Hepatocyte (in vitro differentiated cells): ENCODE data around the gene FRAS1. TPM values are rescaled to one million over a fixed set of nuclear protein-coding genes. Genes with fewer than 3 reads are reported as not detected.
"Not testable (repeated sequence)": the region's sequence is repeated elsewhere in the genome, so short reads cannot be mapped to it uniquely, and the experiment has no call there.

Experiments used
- DNase-seq: peaks from one replicate; pipeline ENCODE4 v3.0.0-alpha.2; 2016; ENCODE audit warnings: low spot score
- H2AFZ ChIP-seq: fragments of 200-600 bp; sonication (generic); 2 replicates; pipeline ENCODE4 v1.6.0; 2016; ENCODE audit warnings: antibody characterized with exemption, mild to moderate bottlenecking
- H3K27ac ChIP-seq: fragments of 200-600 bp; sonication (generic); 2 replicates; pipeline ENCODE4 v1.5.1; 2016; ENCODE audit warnings: mild to moderate bottlenecking
- H3K27me3 ChIP-seq: fragments of 200-600 bp; sonication (generic); 2 replicates; pipeline ENCODE4 v1.6.1; 2016
- H3K36me3 ChIP-seq: fragments of 200-600 bp; sonication (generic); replicated peaks from 2 replicates; pipeline ENCODE4 v1.5.1; 2016; ENCODE audit warnings: low read depth; ENCODE audit not compliant: insufficient read depth
- H3K4me1 ChIP-seq: fragments of 200-600 bp; sonication (generic); 2 replicates; pipeline ENCODE4 v1.5.1; 2016; ENCODE audit warnings: mild to moderate bottlenecking, moderate library complexity; ENCODE audit not compliant: insufficient read depth
- H3K4me2 ChIP-seq: fragments of 200-600 bp; sonication (generic); 2 replicates; pipeline ENCODE4 v1.6.0; 2016
- H3K4me3 ChIP-seq: fragments of 200-600 bp; sonication (generic); 2 replicates; pipeline ENCODE4 v1.5.1; 2016; ENCODE audit warnings: mild to moderate bottlenecking
- H3K79me2 ChIP-seq: fragments of 200-600 bp; sonication (generic); 2 replicates; pipeline ENCODE4 v1.6.0; 2017; ENCODE audit warnings: mild to moderate bottlenecking
- H3K9me2 ChIP-seq: fragments of 200-600 bp; sonication (generic); replicated peaks from 2 replicates; pipeline ENCODE4 v1.6.0; 2017; ENCODE audit warnings: mild to moderate bottlenecking; ENCODE audit not compliant: insufficient read depth
- H3K9me3 ChIP-seq: fragments of 200-600 bp; sonication (generic); 2 replicates; pipeline ENCODE4 v1.5.1; 2016; ENCODE audit warnings: low read depth, mild to moderate bottlenecking
- H4K20me1 ChIP-seq: fragments of 200-600 bp; sonication (generic); 2 replicates; pipeline ENCODE4 v1.6.0; 2016; ENCODE audit warnings: mild to moderate bottlenecking; ENCODE audit not compliant: insufficient read depth, poor library complexity, severe bottlenecking
- CTCF ChIP-seq: fragments of 200-600 bp; sonication (generic); IDR thresholded peaks from 2 replicates; pipeline ENCODE4 v1.5.1; 2016; ENCODE audit warnings: antibody characterized with exemption, mild to moderate bottlenecking; ENCODE audit not compliant: poor library complexity
- EZH2 ChIP-seq: fragments of 200-600 bp; sonication (generic); IDR thresholded peaks from 2 replicates; pipeline ENCODE4 v1.6.1; 2016; ENCODE audit warnings: antibody characterized with exemption, mild to moderate bottlenecking, borderline replicate concordance
- EZH2phosphoT487 ChIP-seq: fragments of 200-600 bp; sonication (generic); IDR thresholded peaks from one replicate; pipeline ENCODE4 v1.6.1; 2018; ENCODE audit warnings: antibody characterized with exemption, mild to moderate bottlenecking, low read depth, moderate library complexity; ENCODE audit not compliant: unreplicated experiment, severe bottlenecking
- WGBS: methylation state at CpG from one replicate; pipeline ENCODE4 v1.1.6; 2016; ENCODE audit warnings: low lambda C conversion rate; ENCODE audit errors: missing lambda C conversion rate; 5-methylcytosine and 5-hydroxymethylcytosine counted together
- polyA plus RNA-seq: library from polyadenylated mRNA; unstranded; fragments of >200 nt; fragmentation: Nextera tagmentation; extraction: Ambion mirVana; gene quantifications from 2 replicates; pipeline ENCODE4 v1.2.1, GENCODE V29; 2016
- total RNA-seq: library from RNA; depleted of rRNA; stranded (reverse); fragments of >200 nt; gene quantifications from 2 replicates; pipeline ENCODE4 v1.2.3, GENCODE V29; 2014

FRAS1 gene
- total and polyA plus RNA-seq, 2 experiments from 2014 or later: 9.3 to 38.5 TPM

- Histone ChIP-seq H3K27ac (no peak overlapping the region), H3K9me2 (no peaks in the 10 kb centered on the region), H3K9me3 (no peaks in the 10 kb centered on the region), H3K36me3 (no peaks in the 10 kb centered on the region), H3K4me1 (no peaks in the 10 kb centered on the region), H2AFZ (no peak overlapping the region), H3K27me3 (no peaks in the 10 kb centered on the region), H3K4me3 (no peak overlapping the region), H3K4me2 (no peak overlapping the region), H4K20me1 (no peaks in the 10 kb centered on the region), H3K79me2 (no peaks in the 10 kb centered on the region)
- DNase-seq: no peak
- TF ChIP-seq EZH2phosphoT487 (no peak), CTCF (no peak), EZH2 (no peak)
- 72% methylated on average over 4 of the region's 4 CpGs for WGBS
These were observed 197.8 kb downstream of the FRAS1 start for GRCh38 chr4:78254893-78255292.

- Histone ChIP-seq H3K27me3 (no peaks in the 10 kb centered on the region), H4K20me1 (no peaks in the 10 kb centered on the region), H3K9me2 (no peaks in the 10 kb centered on the region), H3K36me3 (no peaks in the 10 kb centered on the region), H3K27ac (no peak overlapping the region), H3K9me3 (peaks cover 5% of the 10 kb centered on the region), H3K79me2 (no peaks in the 10 kb centered on the region), H2AFZ (no peak overlapping the region), H3K4me2 (no peak overlapping the region), H3K4me3 (no peak overlapping the region), H3K4me1 (no peaks in the 10 kb centered on the region)
- no peak for DNase-seq
- 61% methylated on average over 5 of the region's 5 CpGs for WGBS
- TF ChIP-seq CTCF (no peak), EZH2phosphoT487 (no peak), EZH2 (no peak)
These were observed 207.9 kb downstream of the FRAS1 start for GRCh38 chr4:78265006-78265405.

GRCh38 chr4:78267790-78268189 lies 210.7 kb downstream of the FRAS1 start:
- 83% methylated on average over 7 of the region's 7 CpGs for WGBS
- H3K9me3 ChIP-seq: peaks cover 5% of the 10 kb centered on the region
- no peaks in the 10 kb centered on the region for H3K4me1 ChIP-seq
- no peaks in the 10 kb centered on the region for H3K27me3 ChIP-seq
- no peaks in the 10 kb centered on the region for H4K20me1 ChIP-seq
- no peak overlapping the region for H3K4me2 ChIP-seq
- no peaks in the 10 kb centered on the region for H3K79me2 ChIP-seq
- H3K9me2 ChIP-seq: no peaks in the 10 kb centered on the region
- no peak for DNase-seq
- no peaks in the 10 kb centered on the region for H3K36me3 ChIP-seq
- H3K27ac ChIP-seq: no peak overlapping the region
- H3K4me3 ChIP-seq: no peak overlapping the region
- H2AFZ ChIP-seq: no peak overlapping the region
- no peak for TF ChIP-seq CTCF
- no peak for TF ChIP-seq EZH2phosphoT487
- no peak for TF ChIP-seq EZH2

- Histone ChIP-seq H3K36me3 (no peaks in the 10 kb centered on the region), H3K4me3 (no peak overlapping the region), H3K9me2 (no peaks in the 10 kb centered on the region), H3K4me1 (no peaks in the 10 kb centered on the region), H3K9me3 (peaks cover 5% of the 10 kb centered on the region), H4K20me1 (no peaks in the 10 kb centered on the region), H3K79me2 (no peaks in the 10 kb centered on the region), H3K27ac (no peak overlapping the region), H3K4me2 (no peak overlapping the region), H2AFZ (no peak overlapping the region), H3K27me3 (no peaks in the 10 kb centered on the region)
- WGBS: 98% methylated on average over 2 of the region's 2 CpGs
- DNase-seq: no peak
- TF ChIP-seq EZH2phosphoT487 (no peak), EZH2 (no peak), CTCF (no peak)
These were observed 211.5 kb downstream of the FRAS1 start for GRCh38 chr4:78268597-78268996.

- H3K9me3 ChIP-seq, H3K4me1 ChIP-seq, H3K36me3 ChIP-seq, H3K27ac ChIP-seq, H3K9me2 ChIP-seq, H3K79me2 ChIP-seq, DNase-seq, H3K4me2 ChIP-seq, H3K4me3 ChIP-seq, H4K20me1 ChIP-seq, H3K27me3 ChIP-seq, H2AFZ ChIP-seq: not testable (repeated sequence)
- 89% methylated on average over 4 of the region's 4 CpGs for WGBS
These were observed 218.3 kb downstream of the FRAS1 start for GRCh38 chr4:78275450-78275849.
